ENCODE results near the gene SETD6.

SETD6 gene

GRCh38 chr16:58499615-58500351 is 15.5 kb upstream of the SETD6 start, which contains the start of gene NDRG4:
NDRG4 (plus strand) TSS chr16:58500143; CDS start chr16:58500249, 106 bp downstream.
- H3K27ac ChIP-seq: no peak within 1 kb of the TSS
- TF ChIP-seq, protein P1, sequence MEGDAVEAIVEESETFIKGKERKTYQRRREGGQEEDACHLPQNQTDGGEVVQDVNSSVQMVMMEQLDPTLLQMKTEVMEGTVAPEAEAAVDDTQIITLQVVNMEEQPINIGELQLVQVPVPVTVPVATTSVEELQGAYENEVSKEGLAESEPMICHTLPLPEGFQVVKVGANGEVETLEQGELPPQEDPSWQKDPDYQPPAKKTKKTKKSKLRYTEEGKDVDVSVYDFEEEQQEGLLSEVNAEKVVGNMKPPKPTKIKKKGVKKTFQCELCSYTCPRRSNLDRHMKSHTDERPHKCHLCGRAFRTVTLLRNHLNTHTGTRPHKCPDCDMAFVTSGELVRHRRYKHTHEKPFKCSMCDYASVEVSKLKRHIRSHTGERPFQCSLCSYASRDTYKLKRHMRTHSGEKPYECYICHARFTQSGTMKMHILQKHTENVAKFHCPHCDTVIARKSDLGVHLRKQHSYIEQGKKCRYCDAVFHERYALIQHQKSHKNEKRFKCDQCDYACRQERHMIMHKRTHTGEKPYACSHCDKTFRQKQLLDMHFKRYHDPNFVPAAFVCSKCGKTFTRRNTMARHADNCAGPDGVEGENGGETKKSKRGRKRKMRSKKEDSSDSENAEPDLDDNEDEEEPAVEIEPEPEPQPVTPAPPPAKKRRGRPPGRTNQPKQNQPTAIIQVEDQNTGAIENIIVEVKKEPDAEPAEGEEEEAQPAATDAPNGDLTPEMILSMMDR (IDR thresholded peaks at IDR 0.05; ENCODE audit: low read depth, low read length, missing control alignments): no peak
- in situ Hi-C loops (cut with HindIII; ENCODE audit: low pct_ligation_motif_present, low sequenced_read_pairs): no loop called here
- H3K27me3 ChIP-seq (replicated peaks): no peaks in the 10 kb centered on the region
- peak; percentile 89 for DNase-seq
- H3K4me3 ChIP-seq (ENCODE audit: low read depth, low read length): peak within 1 kb of the TSS; percentile 67
- H3K36me3 ChIP-seq (replicated peaks): no peaks in the 10 kb centered on the region

- DNase-seq: no peak
- Histone ChIP-seq H3K4me3 (ENCODE audit: low read depth, low read length) (peak overlapping the region; percentile 67), H3K36me3 (replicated peaks) (no peaks in the 10 kb centered on the region), H3K27ac (no peak overlapping the region), H3K27me3 (replicated peaks) (no peaks in the 10 kb centered on the region)
- in situ Hi-C loops (cut with HindIII; ENCODE audit: low pct_ligation_motif_present, low sequenced_read_pairs): no loop called here
- TF ChIP-seq, protein P1 (IDR thresholded peaks at IDR 0.05; ENCODE audit: low read depth, low read length, missing control alignments): no peak
Measured at GRCh38 chr16:58500430-58501241, 14.7 kb upstream of the SETD6 start.

- peak overlapping the region; percentile 67 for H3K4me3 ChIP-seq (ENCODE audit: low read depth, low read length)
- DNase-seq: no peak
- H3K27ac ChIP-seq: no peak overlapping the region
- TF ChIP-seq, protein P1 (IDR thresholded peaks at IDR 0.05; ENCODE audit: low read depth, low read length, missing control alignments): no peak
- no peaks in the 10 kb centered on the region for H3K27me3 ChIP-seq (replicated peaks)
- in situ Hi-C loops (cut with HindIII; ENCODE audit: low pct_ligation_motif_present, low sequenced_read_pairs): no loop called here
- no peaks in the 10 kb centered on the region for H3K36me3 ChIP-seq (replicated peaks)
Measured at GRCh38 chr16:58501242-58502131, 13.8 kb upstream of the SETD6 start.

DNA sequence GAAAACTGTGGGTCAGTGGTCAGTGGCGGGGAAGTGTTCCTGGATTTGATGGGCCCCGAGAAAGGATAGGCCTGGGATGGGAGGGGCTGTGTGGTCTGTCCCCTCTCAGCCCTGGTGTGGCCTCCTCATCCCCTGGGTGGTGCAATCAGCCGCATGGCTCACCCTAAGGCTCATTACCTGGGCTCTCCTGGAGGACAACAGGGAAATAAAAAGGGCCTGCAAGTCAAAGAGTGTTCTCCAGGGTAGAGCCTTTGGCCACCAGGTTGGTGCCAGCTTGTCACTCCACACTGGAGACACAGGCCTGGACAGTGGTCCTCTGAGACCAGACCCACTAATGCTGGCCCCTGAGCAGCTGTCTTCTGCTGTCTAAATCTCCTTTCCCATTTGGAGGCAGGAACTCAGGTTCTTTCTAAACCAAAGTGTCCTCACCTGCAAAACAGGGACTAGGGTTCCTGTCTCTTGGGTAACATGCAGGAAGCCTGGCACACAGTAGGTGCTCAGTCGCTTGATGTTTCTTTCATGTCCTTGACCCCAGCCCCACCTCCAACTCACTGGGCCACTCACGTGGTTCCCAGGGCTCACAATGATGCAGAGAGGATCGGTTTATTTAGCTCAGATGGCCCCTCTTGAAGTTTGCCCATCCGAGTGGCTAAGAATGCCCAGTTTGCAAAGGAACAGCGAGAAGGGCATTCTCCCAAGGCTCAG is 12.9 kb upstream of the SETD6 start:
- in situ Hi-C loops (cut with HindIII; ENCODE audit: low pct_ligation_motif_present, low sequenced_read_pairs): no loop called here
- no peaks in the 10 kb centered on the region for H3K27me3 ChIP-seq (replicated peaks)
- DNase-seq: no peak
- H3K4me3 ChIP-seq (ENCODE audit: low read depth, low read length): no peak overlapping the region
- TF ChIP-seq, protein P1 (IDR thresholded peaks at IDR 0.05; ENCODE audit: low read depth, low read length, missing control alignments): no peak
- no peak overlapping the region for H3K27ac ChIP-seq
- H3K36me3 ChIP-seq (replicated peaks): no peaks in the 10 kb centered on the region

- Histone ChIP-seq H3K27ac (no peak overlapping the region), H3K27me3 (replicated peaks) (no peaks in the 10 kb centered on the region), H3K36me3 (replicated peaks) (no peaks in the 10 kb centered on the region), H3K4me3 (ENCODE audit: low read depth, low read length) (no peak overlapping the region)
- in situ Hi-C loops (cut with HindIII; ENCODE audit: low pct_ligation_motif_present, low sequenced_read_pairs): no loop called here
- TF ChIP-seq, protein P1 (IDR thresholded peaks at IDR 0.05; ENCODE audit: low read depth, low read length, missing control alignments): no peak
- no peak for DNase-seq
Measured at GRCh38 chr16:58503166-58503862, 12.0 kb upstream of the SETD6 start.
